Skin of body (tissue), 2 donors: Measurements from ENCODE around the gene PSMA1. TPM values are rescaled to one million over a fixed set of nuclear protein-coding genes. Genes with fewer than 3 reads are reported as not detected.

ENCODE experiments used
- small RNA-seq: library from RNA; depleted of rRNA; stranded (forward); fragments of <200 nt; gene quantifications from one replicate; pipeline ENCODE3, GENCODE V24; 2014; ENCODE audit warnings: low replicate concordance
- total RNA-seq: library from RNA; depleted of rRNA; stranded (reverse); fragments of >200 nt; gene quantifications from one replicate; pipeline ENCODE4 v1.2.3, GENCODE V29; 2014

Gene PSMA1
- total RNA-seq, 1 donor from 2014 or later: 108 TPM

Small RNA genes within 50 kb of the gene (small RNA-seq; reads per million reads assigned to genes)
- gene RNU7-49P: not detected

Other genes starting within 250 kb of the PSMA1 start
- gene RRAS2, start 161.2 kb downstream of the PSMA1 start, total RNA-seq: 29.3 TPM
- gene COPB1, start 20.6 kb downstream of the PSMA1 start, total RNA-seq: 147 TPM
- 16.1 TPM for gene PDE3B, start 123.4 kb upstream of the PSMA1 start, total RNA-seq